RWPE1 (cell line): Measurements from ENCODE around the gene NRXN3.

Experiments used
- CTCF ChIA-PET: fragments of 350-600 bp; sonication (Branson Sonifier 250); formaldehyde crosslinking; extraction: SDS; loops from one replicate; lab custom pipeline; 2021; lab: Yijun Ruan, JAX
- POLR2A ChIA-PET: fragments of 400-600 bp; formaldehyde crosslinking; extraction: SDS; loops from one replicate; lab custom pipeline; 2020; ENCODE audit warnings: antibody characterized with exemption; ENCODE audit not compliant: low non-redundant PET; lab: Yijun Ruan, JAX
- DNase-seq: peaks from one replicate; pipeline ENCODE4 v3.0.0; 2012; ENCODE audit warnings: low spot score
- H3K27ac ChIP-seq: fragments of 450-650 bp; 2 replicates; pipeline ENCODE4 v1.5.1; 2017
- TF ChIP-seq, protein P1 (sequence below): fragments of 450-650 bp; conservative IDR thresholded peaks from 2 replicates; pipeline ENCODE4 v1.5.1; 2017; ENCODE audit warnings: low read depth, mild to moderate bottlenecking

The NRXN3 gene

DNA sequence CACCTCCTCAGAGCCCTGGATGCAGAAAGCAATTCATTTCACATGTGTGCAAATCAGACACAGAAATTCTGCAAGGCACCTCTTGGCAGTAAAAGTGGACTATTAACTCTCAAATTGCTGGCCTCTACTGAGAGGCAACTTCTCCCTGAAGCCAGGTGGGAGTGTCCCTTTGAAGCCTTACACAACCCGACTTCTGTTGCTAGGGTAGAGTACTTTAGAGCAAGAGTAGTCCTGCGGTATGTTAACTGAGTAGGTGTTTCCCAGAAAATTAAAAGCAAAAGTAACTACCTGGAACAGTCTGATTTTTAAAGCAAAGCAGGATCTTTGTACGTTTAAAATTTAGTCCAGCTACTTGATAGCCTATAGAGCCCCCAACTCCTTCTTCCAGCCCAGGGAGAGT, 1557.7 kb downstream of the NRXN3 start:
- TF ChIP-seq, protein P1, sequence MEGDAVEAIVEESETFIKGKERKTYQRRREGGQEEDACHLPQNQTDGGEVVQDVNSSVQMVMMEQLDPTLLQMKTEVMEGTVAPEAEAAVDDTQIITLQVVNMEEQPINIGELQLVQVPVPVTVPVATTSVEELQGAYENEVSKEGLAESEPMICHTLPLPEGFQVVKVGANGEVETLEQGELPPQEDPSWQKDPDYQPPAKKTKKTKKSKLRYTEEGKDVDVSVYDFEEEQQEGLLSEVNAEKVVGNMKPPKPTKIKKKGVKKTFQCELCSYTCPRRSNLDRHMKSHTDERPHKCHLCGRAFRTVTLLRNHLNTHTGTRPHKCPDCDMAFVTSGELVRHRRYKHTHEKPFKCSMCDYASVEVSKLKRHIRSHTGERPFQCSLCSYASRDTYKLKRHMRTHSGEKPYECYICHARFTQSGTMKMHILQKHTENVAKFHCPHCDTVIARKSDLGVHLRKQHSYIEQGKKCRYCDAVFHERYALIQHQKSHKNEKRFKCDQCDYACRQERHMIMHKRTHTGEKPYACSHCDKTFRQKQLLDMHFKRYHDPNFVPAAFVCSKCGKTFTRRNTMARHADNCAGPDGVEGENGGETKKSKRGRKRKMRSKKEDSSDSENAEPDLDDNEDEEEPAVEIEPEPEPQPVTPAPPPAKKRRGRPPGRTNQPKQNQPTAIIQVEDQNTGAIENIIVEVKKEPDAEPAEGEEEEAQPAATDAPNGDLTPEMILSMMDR = no peak
- no peak for DNase-seq
- ChIA-PET POLR2A (no interaction called here), CTCF (no interaction called here)
- H3K27ac ChIP-seq = no peak overlapping the region

DNA sequence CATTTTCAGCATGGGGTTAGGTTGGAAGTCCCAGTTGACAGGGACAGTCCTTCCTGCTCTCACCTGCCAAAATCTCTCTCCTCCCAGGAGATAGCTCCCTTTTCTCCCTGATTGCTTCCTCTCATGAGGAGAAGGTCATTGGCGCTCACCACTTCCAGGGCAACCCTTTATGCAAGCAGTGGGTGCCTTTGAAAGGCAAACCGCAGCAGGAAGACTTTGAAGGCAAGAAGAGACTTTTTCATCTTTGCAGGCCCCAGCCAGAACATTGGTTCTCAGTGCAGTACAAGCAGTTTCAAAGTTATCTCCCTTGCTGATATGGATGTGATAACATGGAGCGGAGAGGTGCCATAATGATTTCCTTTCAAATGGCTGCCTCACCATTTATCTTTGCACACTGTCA, 1558.2 kb downstream of the NRXN3 start:
- TF ChIP-seq, protein P1 = no peak
- ChIA-PET POLR2A (no interaction called here), CTCF (no interaction called here)
- DNase-seq = no peak
- no peak overlapping the region for H3K27ac ChIP-seq

DNA sequence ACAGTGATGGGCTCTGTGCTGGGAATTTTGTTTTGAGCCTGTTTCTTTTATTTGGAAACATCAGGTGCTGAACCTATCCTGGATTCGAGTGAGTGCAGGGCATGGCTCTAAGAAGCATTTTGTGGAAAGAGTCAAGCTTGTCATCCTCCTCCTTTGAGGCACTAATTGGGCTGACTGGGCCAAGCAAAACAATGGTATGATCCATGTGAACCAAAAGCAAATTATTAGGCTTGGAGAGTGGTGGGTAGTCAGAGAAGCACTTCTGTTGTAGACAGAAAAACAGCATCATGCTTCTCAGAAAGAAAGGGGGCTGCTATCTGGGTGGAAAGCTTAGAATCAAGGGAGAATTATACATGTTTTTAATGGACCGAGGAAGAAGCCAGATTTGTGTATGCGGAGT, 1559.6 kb downstream of the NRXN3 start:
- CTCF ChIA-PET = no interaction called here
- no peak overlapping the region for H3K27ac ChIP-seq
- POLR2A ChIA-PET = no interaction called here
- TF ChIP-seq, protein P1 = no peak
- no peak for DNase-seq

DNA sequence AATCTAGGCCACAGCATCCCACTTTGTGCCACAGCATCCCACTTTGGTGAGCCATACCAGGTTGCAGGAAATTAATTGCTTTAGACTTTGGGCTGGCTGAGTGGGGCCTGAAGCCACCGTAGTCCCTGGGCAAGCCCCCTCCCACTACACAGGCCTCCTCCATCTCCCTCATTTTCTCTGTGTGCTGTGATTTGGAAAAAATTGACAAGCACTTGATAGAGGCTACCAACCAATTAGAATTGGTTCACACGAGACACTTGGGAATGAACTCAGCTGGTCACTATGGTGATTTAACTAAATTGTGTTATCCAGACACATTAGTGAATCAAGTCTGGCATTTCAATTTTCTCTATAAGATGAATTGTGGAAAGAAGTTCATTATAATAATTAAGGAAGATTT, 1560.0 kb downstream of the NRXN3 start:
- DNase-seq = no peak
- TF ChIP-seq, protein P1 = no peak
- ChIA-PET CTCF (no interaction called here), POLR2A (no interaction called here)
- no peak overlapping the region for H3K27ac ChIP-seq

DNA sequence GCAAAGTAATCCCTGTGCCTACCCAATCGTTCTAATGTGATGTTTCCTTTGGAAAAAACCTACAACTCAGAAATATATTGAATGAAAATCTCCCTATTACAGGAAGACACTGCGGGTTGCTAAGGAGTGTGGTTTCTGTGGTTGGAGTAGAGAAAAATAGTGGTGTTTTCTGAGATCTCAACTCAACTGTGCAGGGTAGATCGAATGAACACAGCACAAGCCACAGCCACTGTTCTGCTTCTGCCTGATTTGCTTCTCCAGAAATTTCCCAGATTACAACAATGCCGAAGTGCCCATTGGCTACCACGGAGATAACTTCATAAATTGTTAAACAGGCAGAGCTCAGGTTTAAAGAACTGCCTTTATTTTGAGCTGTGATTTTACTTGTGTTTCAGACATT, 1560.8 kb downstream of the NRXN3 start:
- CTCF ChIA-PET = no interaction called here
- DNase-seq = no peak
- no peak overlapping the region for H3K27ac ChIP-seq
- POLR2A ChIA-PET = no interaction called here
- TF ChIP-seq, protein P1 = no peak

DNA sequence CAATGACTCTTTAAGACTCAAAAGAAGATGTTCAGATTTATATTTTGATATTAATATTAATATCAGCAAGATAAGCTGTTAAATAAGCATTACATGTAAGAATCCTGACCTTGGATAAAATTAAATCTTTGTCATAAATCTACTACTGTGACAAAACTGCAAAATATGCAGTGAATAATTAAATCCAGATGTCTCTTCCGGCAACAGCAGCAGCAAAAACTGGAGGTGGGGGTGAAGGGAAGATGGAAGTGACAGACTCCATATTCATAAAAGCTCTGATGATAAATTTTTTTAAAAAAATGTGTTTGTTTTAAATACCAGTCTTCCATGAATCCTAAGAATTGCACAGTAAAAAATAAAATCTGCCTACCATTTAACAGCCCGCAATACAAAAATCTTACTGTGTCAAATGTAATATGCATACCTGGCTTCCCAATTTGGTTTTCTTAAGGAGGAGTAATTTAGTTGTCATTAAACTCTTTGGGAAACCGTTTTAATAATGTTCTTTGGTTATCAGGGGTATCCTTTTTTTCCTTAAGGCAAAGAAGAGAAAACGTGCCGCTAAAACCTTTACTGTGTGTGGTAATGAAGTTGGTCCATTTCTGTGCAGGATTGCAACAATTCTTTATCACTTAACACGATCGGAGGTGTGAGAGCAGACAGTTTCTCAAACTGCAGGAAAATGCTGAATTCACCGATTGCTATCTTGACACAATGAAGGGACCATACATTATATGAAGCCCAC, 1562.9 kb downstream of the NRXN3 start:
- ChIA-PET POLR2A (no interaction called here), CTCF (interaction anchor here (0.6 kb wide), 1 partner anchor 481 kb away, joined by 3 read pairs; no protein-coding TSS in a partner anchor)
- no peak for DNase-seq
- TF ChIP-seq, protein P1 = no peak
- no peak overlapping the region for H3K27ac ChIP-seq
